G401 (cell line): ENCODE data around the gene NACAD. TPM values are rescaled to one million over a fixed set of nuclear protein-coding genes. Genes with fewer than 3 reads are reported as not detected.

Experiments used
- DNase-seq: peaks from one replicate; pipeline ENCODE4 v3.0.0-alpha.2; 2015; ENCODE audit warnings: low spot score
- in situ Hi-C: cut with HindIII; loops from 2 replicates; pipeline ENCODE4 v1.10.0; 2016; ENCODE audit warnings: low sequenced_read_pairs, mixed read lengths
- total RNA-seq: library from RNA; depleted of rRNA; stranded (reverse); fragments of >200 nt; shearing (Covaris generic); gene quantifications from 2 replicates; pipeline ENCODE4 v1.2.3, GENCODE V29; 2014; rRNA removed

NACAD gene
- not detected in 2 replicates for total RNA-seq

- in situ Hi-C loops: no loop called here
- peak; percentile 78 for DNase-seq
Observed at GRCh38 chr7:45088821-45089340, at the start of gene NACAD. Gene NACAD (minus strand): TSS chr7:45088969. CDS start chr7:45088894, 75 bp downstream.

GRCh38 chr7:45136106-45137060 is 47.6 kb upstream of the NACAD start:
- in situ Hi-C loops: no loop called here
- DNase-seq: peak; percentile 87

- DNase-seq: no peak
- in situ Hi-C loops: no loop called here
Observed at GRCh38 chr7:45133877-45134276, 45.1 kb upstream of the NACAD start.

- in situ Hi-C loops: no loop called here
- DNase-seq: no peak
Observed at GRCh38 chr7:45133352-45133751, 44.6 kb upstream of the NACAD start.

GRCh38 chr7:45132708-45133320 is 44.0 kb upstream of the NACAD start:
- in situ Hi-C loops: no loop called here

GRCh38 chr7:45131891-45132290 is 43.1 kb upstream of the NACAD start:
- in situ Hi-C loops: no loop called here
- peak; percentile 8 for DNase-seq

More at GRCh38 chr7:45132708-45133320, 44.0 kb upstream of the NACAD start:
- no peak for DNase-seq

- in situ Hi-C loops: no loop called here
Observed at GRCh38 chr7:45130910-45131309, 42.1 kb upstream of the NACAD start.

GRCh38 chr7:45129906-45130305 is 41.1 kb upstream of the NACAD start:
- no peak for DNase-seq
- in situ Hi-C loops: no loop called here

More at GRCh38 chr7:45130910-45131309, 42.1 kb upstream of the NACAD start:
- DNase-seq: no peak

GRCh38 chr7:45129181-45129800 is 40.5 kb upstream of the NACAD start:
- in situ Hi-C loops: no loop called here

GRCh38 chr7:45126920-45127319 is 38.2 kb upstream of the NACAD start:
- in situ Hi-C loops: no loop called here

More at GRCh38 chr7:45129181-45129800, 40.5 kb upstream of the NACAD start:
- peak; percentile 64 for DNase-seq

GRCh38 chr7:45126201-45126600 is 37.4 kb upstream of the NACAD start:
- in situ Hi-C loops: no loop called here
- DNase-seq: no peak

More at GRCh38 chr7:45126920-45127319, 38.2 kb upstream of the NACAD start:
- DNase-seq: no peak

- in situ Hi-C loops: no loop called here
- peak; percentile 28 for DNase-seq
Observed at GRCh38 chr7:45125193-45125904, 36.6 kb upstream of the NACAD start.

GRCh38 chr7:45123913-45124710 is 35.3 kb upstream of the NACAD start:
- DNase-seq: no peak
- in situ Hi-C loops: no loop called here

- DNase-seq: no peak
- in situ Hi-C loops: no loop called here
Observed at GRCh38 chr7:45122975-45123860, 34.4 kb upstream of the NACAD start.

- no peak for DNase-seq
- in situ Hi-C loops: no loop called here
Observed at GRCh38 chr7:45119550-45119949, 30.8 kb upstream of the NACAD start.

- in situ Hi-C loops: no loop called here
- DNase-seq: no peak
Observed at GRCh38 chr7:45118889-45119331, 30.1 kb upstream of the NACAD start.

GRCh38 chr7:45118292-45118691 is 29.5 kb upstream of the NACAD start:
- no peak for DNase-seq
- in situ Hi-C loops: no loop called here
